ENCODE data around the gene STX10. TPM values are rescaled to one million over a fixed set of nuclear protein-coding genes. Genes with fewer than 3 reads are reported as not detected.

The STX10 gene
- total and polyA plus RNA-seq, 9 of the 15 experiments (the other 6 are each of a cell fraction or from before 2014, with no cell fraction given), result 0.51 to 66.3 (median 31.0) TPM

- TF ChIP-seq ZNF407 (IDR thresholded peaks at IDR 0.05; ENCODE audit: low read depth) (no peak), NFXL1 (CRISPR knock-in tag; IDR thresholded peaks at IDR 0.05) (no peak), ERF (CRISPR knock-in tag; IDR thresholded peaks at IDR 0.05) (no peak), HIVEP1 (CRISPR knock-in tag; IDR thresholded peaks at IDR 0.05) (no peak), SMAD4 (CRISPR knock-in tag; conservative IDR thresholded peaks at IDR 0.05) (0 out of 2 replicates have a peak, but pooled peaks have one; percentile 41), MBD2 (IDR thresholded peaks at IDR 0.05; ENCODE audit: borderline replicate concordance, low read depth) (peak; percentile 46; the same call in 1 of the 2 replicates), CBX1 (IDR thresholded peaks at IDR 0.05; ENCODE audit: low read depth) (no peak), MECOM (CRISPR knock-in tag; IDR thresholded peaks at IDR 0.05) (no peak), HINFP (tag; conservative IDR thresholded peaks at IDR 0.05; ENCODE audit: low read depth) (no peak), HLTF (IDR thresholded peaks at IDR 0.05) (0 out of 2 replicates have a peak, but pooled peaks have one; percentile 5), TCF7 (IDR thresholded peaks at IDR 0.05; ENCODE audit: borderline replicate concordance) (no peak), ZNF668 (CRISPR knock-in tag; IDR thresholded peaks at IDR 0.05) (no peak), ZNF184 (CRISPR knock-in tag; IDR thresholded peaks at IDR 0.05) (no peak), CBFA2T2 (conservative IDR thresholded peaks at IDR 0.05) (no peak), GTF2A2 (tag; IDR thresholded peaks at IDR 0.05) (no peak), TAF9B (IDR thresholded peaks at IDR 0.05; ENCODE audit: partially characterized antibody) (peak; percentile 67)
- TF ChIP-seq, protein P1, sequence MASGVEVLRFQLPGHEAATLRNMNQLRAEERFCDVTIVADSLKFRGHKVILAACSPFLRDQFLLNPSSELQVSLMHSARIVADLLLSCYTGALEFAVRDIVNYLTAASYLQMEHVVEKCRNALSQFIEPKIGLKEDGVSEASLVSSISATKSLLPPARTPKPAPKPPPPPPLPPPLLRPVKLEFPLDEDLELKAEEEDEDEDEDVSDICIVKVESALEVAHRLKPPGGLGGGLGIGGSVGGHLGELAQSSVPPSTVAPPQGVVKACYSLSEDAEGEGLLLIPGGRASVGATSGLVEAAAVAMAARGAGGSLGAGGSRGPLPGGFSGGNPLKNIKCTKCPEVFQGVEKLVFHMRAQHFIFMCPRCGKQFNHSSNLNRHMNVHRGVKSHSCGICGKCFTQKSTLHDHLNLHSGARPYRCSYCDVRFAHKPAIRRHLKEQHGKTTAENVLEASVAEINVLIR (CRISPR knock-in tag; IDR thresholded peaks at IDR 0.05), result peak; percentile 64
Measured at GRCh38 chr19:13154241-13154778, 4.1 kb upstream of the STX10 start (continued).

Data from K562 (cell line).